Cardiac fibroblast (primary cell): Measurements from ENCODE around the gene MET.
A peak's percentile ranks its signal among the peaks of the same experiment; 100 is the strongest.

ENCODE experiments used
- DNase-seq, 2 donors: peaks; one replicate each; pipeline versions ENCODE4 v3.0.0 to v3.0.0-alpha.2; 2010; ENCODE audit warnings: low read depth in 2 of 2
- H3K4me3 ChIP-seq, 2 donors: replicated peaks in 1 of 2; 1 replicate in 1 of 2; 2 replicates in 1 of 2; pipeline ENCODE4 v1.5.1; 2011; ENCODE audit warnings: low read depth in 2 of 2, low read length in 2 of 2, mild to moderate bottlenecking in 2 of 2, moderate library complexity in 1 of 2
- TF ChIP-seq, protein P1 (sequence below): IDR thresholded peaks from one replicate; pipeline ENCODE4 v1.5.1; 2011; ENCODE audit warnings: low read depth, mild to moderate bottlenecking, low read length, inconsistent platforms

MET gene

DNA sequence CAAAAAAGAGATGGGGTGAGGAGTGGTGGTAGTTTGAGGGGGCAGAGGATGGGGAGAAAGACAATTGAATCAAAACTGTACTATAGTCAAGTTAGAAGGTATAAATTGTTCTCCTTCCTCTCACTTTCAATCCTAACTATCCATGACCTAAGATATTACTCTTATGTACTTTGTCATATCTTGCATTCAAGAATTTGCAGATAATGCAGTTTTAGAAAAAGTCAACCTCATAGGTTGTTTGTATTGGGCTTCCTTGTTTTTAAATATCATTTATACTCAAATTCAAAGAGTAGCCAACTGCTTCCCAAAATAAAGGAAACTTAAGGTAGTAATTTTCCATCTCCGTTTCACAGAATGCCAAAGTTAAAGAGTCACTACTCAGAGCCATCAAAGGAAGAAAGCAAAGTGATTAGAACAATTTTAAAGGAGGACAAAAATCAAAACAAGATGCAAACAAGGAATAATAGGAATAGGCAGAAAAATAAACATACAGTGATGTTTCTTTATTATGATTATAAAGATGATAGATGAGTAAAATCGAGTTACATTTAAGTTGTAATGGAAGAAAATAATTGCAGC lies 32.7 kb downstream of the MET start:
- TF ChIP-seq, protein P1, sequence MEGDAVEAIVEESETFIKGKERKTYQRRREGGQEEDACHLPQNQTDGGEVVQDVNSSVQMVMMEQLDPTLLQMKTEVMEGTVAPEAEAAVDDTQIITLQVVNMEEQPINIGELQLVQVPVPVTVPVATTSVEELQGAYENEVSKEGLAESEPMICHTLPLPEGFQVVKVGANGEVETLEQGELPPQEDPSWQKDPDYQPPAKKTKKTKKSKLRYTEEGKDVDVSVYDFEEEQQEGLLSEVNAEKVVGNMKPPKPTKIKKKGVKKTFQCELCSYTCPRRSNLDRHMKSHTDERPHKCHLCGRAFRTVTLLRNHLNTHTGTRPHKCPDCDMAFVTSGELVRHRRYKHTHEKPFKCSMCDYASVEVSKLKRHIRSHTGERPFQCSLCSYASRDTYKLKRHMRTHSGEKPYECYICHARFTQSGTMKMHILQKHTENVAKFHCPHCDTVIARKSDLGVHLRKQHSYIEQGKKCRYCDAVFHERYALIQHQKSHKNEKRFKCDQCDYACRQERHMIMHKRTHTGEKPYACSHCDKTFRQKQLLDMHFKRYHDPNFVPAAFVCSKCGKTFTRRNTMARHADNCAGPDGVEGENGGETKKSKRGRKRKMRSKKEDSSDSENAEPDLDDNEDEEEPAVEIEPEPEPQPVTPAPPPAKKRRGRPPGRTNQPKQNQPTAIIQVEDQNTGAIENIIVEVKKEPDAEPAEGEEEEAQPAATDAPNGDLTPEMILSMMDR, result no peak
- DNase-seq, result no peak
- H3K4me3 ChIP-seq, result no peak overlapping the region

DNA sequence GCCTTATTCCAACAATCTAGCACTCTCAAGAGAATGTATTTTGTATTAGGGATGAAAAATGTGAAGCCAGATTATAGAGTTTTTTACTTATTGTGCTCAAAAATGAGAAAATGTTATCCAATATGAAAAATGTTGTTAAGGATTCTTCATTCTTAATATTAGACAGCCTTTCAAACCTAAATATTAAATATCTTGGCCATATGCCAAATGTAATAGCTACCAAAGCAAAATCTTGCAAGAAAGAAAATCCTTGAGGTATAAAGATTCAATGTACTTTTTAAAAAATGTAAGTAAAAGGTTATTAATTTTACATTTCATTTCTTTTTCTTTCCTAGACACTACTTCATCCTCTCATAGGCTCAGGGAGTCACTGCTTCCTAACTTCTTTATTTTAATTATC lies 33.4 kb downstream of the MET start:
- DNase-seq, result no peak
- H3K4me3 ChIP-seq, result no peak overlapping the region
- TF ChIP-seq, protein P1, result no peak

DNA sequence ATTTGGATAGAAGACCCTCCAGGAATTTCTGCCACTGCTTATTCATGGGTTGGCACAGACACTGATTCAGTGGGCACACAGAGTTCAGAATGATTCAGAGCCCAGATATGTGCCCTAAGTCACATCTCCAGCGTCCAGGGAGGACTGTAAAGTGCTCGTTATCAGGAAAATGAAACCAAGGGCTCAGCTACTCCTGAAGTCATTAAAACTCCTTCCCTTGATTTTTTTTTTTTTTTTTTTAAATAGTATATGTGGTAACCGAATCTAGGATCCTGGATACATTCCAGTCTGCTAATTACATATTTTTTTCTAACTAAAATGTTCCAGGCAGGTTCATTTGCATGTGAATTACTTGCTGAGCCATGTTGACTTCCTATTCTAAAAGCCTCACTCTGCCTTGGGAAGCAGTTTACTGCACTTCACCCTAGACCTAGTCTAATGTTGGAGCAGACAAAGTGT lies 34.7 kb downstream of the MET start:
- DNase-seq, result peak; percentile 41 to 71
- H3K4me3 ChIP-seq, result peak overlapping the region in 1 of 2 donors; percentile 24
- TF ChIP-seq, protein P1, result no peak

- no peak for DNase-seq
- no peak overlapping the region for H3K4me3 ChIP-seq
- TF ChIP-seq, protein P1, result no peak
Observed at GRCh38 chr7:116707289-116707688, 35.3 kb downstream of the MET start.

GRCh38 chr7:116708248-116708647 lies 36.3 kb downstream of the MET start:
- TF ChIP-seq, protein P1, result no peak
- no peak overlapping the region for H3K4me3 ChIP-seq
- no peak for DNase-seq

DNA sequence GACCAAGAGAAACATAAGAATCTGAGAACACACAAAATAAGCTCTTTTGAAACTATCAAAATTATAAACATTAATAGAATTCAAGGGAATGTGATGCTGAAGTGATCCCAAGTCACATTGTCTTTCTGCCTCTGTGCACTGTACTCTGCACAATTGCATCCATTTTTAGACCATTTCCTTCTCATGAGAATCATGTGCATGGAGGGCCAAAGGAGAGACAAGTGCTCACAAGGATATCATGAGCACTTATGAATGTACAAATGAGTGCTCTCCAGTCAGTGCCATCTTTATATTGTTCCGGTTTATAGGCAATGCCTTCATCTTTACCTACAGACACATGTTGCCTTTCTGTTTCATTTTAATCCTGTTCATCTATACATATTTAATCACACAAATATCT lies 36.9 kb downstream of the MET start:
- TF ChIP-seq, protein P1, result no peak
- no peak overlapping the region for H3K4me3 ChIP-seq

GRCh38 chr7:116709336-116709735 lies 37.3 kb downstream of the MET start:
- TF ChIP-seq, protein P1, result no peak
- H3K4me3 ChIP-seq, result no peak overlapping the region
- DNase-seq, result no peak

More for the DNA sequence above, 36.9 kb downstream of the MET start:
- no peak for DNase-seq
